Measurements from ENCODE around the gene TREML1. TPM values are rescaled to one million over a fixed set of nuclear protein-coding genes. Genes with fewer than 3 reads are reported as not detected.

Gene TREML1
- polyA plus RNA-seq, 1 experiment, result not detected

- no peak for TF ChIP-seq CTCF (IDR thresholded peaks at IDR 0.05; ENCODE audit: insufficient read depth, low read depth, low read length)
- H3K4me3 ChIP-seq (ENCODE audit: low read depth, low read length), result no peak overlapping the region
- 0 out of 2 replicates have a peak, but pooled peaks cover 1% of the 10 kb centered on the region for H3K27me3 ChIP-seq (ENCODE audit: control insufficient read depth, insufficient read depth, low read length)
- no peaks in the 10 kb centered on the region for H3K36me3 ChIP-seq (ENCODE audit: control insufficient read depth, insufficient read depth, low read length)
- ChIA-PET CTCF (no interaction called here), POLR2A (no interaction called here)
- DNase-seq (ENCODE audit: low read depth), result no peak
Observed at GRCh38 chr6:41150671-41151070, 3.5 kb downstream of the TREML1 start.

- DNase-seq (ENCODE audit: low read depth), result no peak
- TF ChIP-seq CTCF (IDR thresholded peaks at IDR 0.05; ENCODE audit: insufficient read depth, low read depth, low read length), result no peak
- H3K36me3 ChIP-seq (ENCODE audit: control insufficient read depth, insufficient read depth, low read length), result no peaks in the 10 kb centered on the region
- CTCF ChIA-PET, result no interaction called here
- POLR2A ChIA-PET, result no interaction called here
- no peaks in the 10 kb centered on the region for H3K27me3 ChIP-seq (ENCODE audit: control insufficient read depth, insufficient read depth, low read length)
- no peak overlapping the region for H3K4me3 ChIP-seq (ENCODE audit: low read depth, low read length)
Observed at GRCh38 chr6:41147917-41148316, 6.2 kb downstream of the TREML1 start.

- CTCF ChIA-PET, result interaction anchor here (1.1 kb wide), 1 partner anchor 46 kb away, joined by 5 read pairs; no protein-coding TSS in a partner anchor
- Histone ChIP-seq H3K4me3 (ENCODE audit: low read depth, low read length) (no peak overlapping the region), H3K27me3 (ENCODE audit: control insufficient read depth, insufficient read depth, low read length) (no peaks in the 10 kb centered on the region), H3K36me3 (ENCODE audit: control insufficient read depth, insufficient read depth, low read length) (no peaks in the 10 kb centered on the region)
- POLR2A ChIA-PET, result no interaction called here
- DNase-seq (ENCODE audit: low read depth), result no peak
- no peak for TF ChIP-seq CTCF (IDR thresholded peaks at IDR 0.05; ENCODE audit: insufficient read depth, low read depth, low read length)
Observed at GRCh38 chr6:41136911-41137310, 17.2 kb downstream of the TREML1 start.

DNA sequence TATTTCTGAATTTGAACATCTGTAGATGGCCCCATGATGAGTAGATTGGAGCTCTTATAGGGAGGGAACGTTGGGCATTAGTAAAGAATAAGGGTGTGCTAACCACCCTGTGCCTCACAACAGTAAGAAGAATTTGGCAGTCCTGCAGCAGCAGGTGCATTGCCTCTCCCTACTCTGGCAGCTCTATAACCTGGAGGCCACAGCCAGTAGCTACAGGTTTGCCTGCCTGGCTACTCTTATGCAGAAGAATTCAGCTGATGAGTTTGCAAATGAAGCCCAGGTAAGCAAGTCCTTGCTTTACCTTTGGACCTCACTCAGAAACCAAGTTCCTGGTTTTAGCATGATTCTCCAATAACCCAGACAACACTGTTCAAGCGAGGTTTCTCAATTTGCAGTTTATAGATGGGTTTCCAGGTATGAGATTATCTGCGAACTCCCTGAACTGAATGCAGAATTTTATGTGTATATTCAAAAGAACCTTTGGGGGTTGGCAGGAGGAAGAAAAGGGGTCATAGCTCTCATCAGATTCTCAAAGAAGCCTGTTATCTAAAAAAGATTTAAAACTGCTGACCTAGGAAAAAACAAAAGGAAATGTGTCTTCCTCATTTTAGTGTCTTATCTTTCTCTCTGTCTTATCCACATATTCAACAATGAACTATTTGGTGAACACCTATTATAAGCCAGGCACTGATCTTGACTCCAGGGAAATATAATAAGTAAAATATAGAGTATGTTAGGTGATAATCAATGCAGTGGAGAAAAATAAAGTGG lies 18.9 kb downstream of the TREML1 start:
- POLR2A ChIA-PET, result no interaction called here
- DNase-seq (ENCODE audit: low read depth), result no peak

GRCh38 chr6:41132254-41132653 lies 21.9 kb downstream of the TREML1 start:
- ChIA-PET POLR2A (no interaction called here), CTCF (no interaction called here)
- Histone ChIP-seq H3K27me3 (ENCODE audit: control insufficient read depth, insufficient read depth, low read length) (no peaks in the 10 kb centered on the region), H3K4me3 (ENCODE audit: low read depth, low read length) (no peak overlapping the region), H3K36me3 (ENCODE audit: control insufficient read depth, insufficient read depth, low read length) (no peaks in the 10 kb centered on the region)
- no peak for TF ChIP-seq CTCF (IDR thresholded peaks at IDR 0.05; ENCODE audit: insufficient read depth, low read depth, low read length)
- no peak for DNase-seq (ENCODE audit: low read depth)

More for the DNA sequence above, 18.9 kb downstream of the TREML1 start:
- TF ChIP-seq CTCF (IDR thresholded peaks at IDR 0.05; ENCODE audit: insufficient read depth, low read depth, low read length), result no peak
- no peaks in the 10 kb centered on the region for H3K27me3 ChIP-seq (ENCODE audit: control insufficient read depth, insufficient read depth, low read length)
- CTCF ChIA-PET, result no interaction called here
- no peaks in the 10 kb centered on the region for H3K36me3 ChIP-seq (ENCODE audit: control insufficient read depth, insufficient read depth, low read length)
- no peak overlapping the region for H3K4me3 ChIP-seq (ENCODE audit: low read depth, low read length)

Measured in BJ (cell line).